HCT116 (cell line): ENCODE data around the gene PYGO2. TPM values are rescaled to one million over a fixed set of nuclear protein-coding genes. Genes with fewer than 3 reads are reported as not detected.

Experiments used
- ATAC-seq: fragments of 200-7000 bp; cut with Tn5 transposase; 2 replicates; pipeline ENCODE4 v1.9.1; 2020; ENCODE audit warnings: mild to moderate bottlenecking, moderate library complexity
- BruUV-seq: library from RNA; stranded (reverse); fragments of 400-500 nt; replicated peaks from 2 replicates; lab custom pipeline; 2021; lab: Mats Ljungman, UMichigan
- CTCF ChIA-PET: fragments of 300-600 bp; sonication (Branson Sonifier 250); formaldehyde crosslinking; loops from one replicate; lab custom pipeline; 2021; ENCODE audit warnings: antibody characterized with exemption; lab: Charles Lee
- POLR2A ChIA-PET: fragments of 300-600, 350-600 bp; sonication (Branson Sonifier 250); formaldehyde crosslinking; loops from one replicate; lab custom pipeline; 2021; ENCODE audit warnings: antibody characterized with exemption; lab: Charles Lee
- RAD21 ChIA-PET, 2 experiments: fragments of 300-600 bp; sonication (Branson Sonifier 250); formaldehyde crosslinking; loops; one replicate each; lab custom pipeline; 2023; ENCODE audit warnings: low total read pairs in 2 of 2; ENCODE audit not compliant: uncharacterized antibody in 2 of 2, unreplicated experiment in 2 of 2, low non-redundant PET in 1 of 2; lab: Charles Lee
- DNase-seq: peaks from one replicate; pipeline ENCODE4 v3.0.0-alpha.2; 2010; ENCODE audit warnings: low read depth, low spot score
- H2AFZ ChIP-seq: fragments of 200-600 bp; shearing (Covaris generic), sonication (generic); 2 replicates; pipeline ENCODE4 v1.6.1; 2017; ENCODE audit warnings: low read depth, mixed run types, mixed read lengths, antibody characterized with exemption, low read length; ENCODE audit not compliant: poor library complexity, severe bottlenecking
- H3K27ac ChIP-seq: 2 replicates; pipeline ENCODE4 v1.5.1; 2012; ENCODE audit warnings: low read depth, low read length
- H3K27me3 ChIP-seq: fragments of 200-600 bp; sonication (generic); 2 replicates; pipeline ENCODE4 v1.6.1; 2016; ENCODE audit warnings: mixed run types, low read length, mixed read lengths; ENCODE audit not compliant: insufficient read depth
- H3K36me3 ChIP-seq, 2 experiments: fragments of 200-500 bp in 1 of 2; fragments of 200-600 bp in 1 of 2; sonication (Bioruptor generic) in 1 of 2; sonication (generic) in 1 of 2; 2 replicates each; pipeline versions ENCODE4 v1.5.1 to v1.6.1; 2014 to 2016; ENCODE audit warnings: low read length in 2 of 2, inconsistent platforms in 1 of 2, mixed read lengths in 1 of 2, mixed run types in 1 of 2; ENCODE audit not compliant: insufficient read depth in 2 of 2, control insufficient read depth in 1 of 2
- H3K4me1 ChIP-seq, 2 experiments: fragments of 200-600 bp in 1 of 2; sonication (generic) in 1 of 2; 2 replicates each; pipeline versions ENCODE4 v1.5.1 to v1.6.1; 2012 to 2017; ENCODE audit warnings: low read length in 2 of 2, inconsistent platforms in 1 of 2, mild to moderate bottlenecking in 1 of 2, mixed read lengths in 1 of 2, mixed run types in 1 of 2, moderate library complexity in 1 of 2; ENCODE audit not compliant: insufficient read depth in 2 of 2, control insufficient read depth in 1 of 2
- H3K4me2 ChIP-seq: fragments of 200-600 bp; sonication (generic); 2 replicates; pipeline ENCODE4 v1.6.1; 2017; ENCODE audit warnings: mixed run types, low read length, mixed read lengths
- H3K4me3 ChIP-seq, 2 experiments: fragments of 200-600 bp in 1 of 2; sonication (generic) in 1 of 2; replicated peaks in 1 of 2; 2 replicates each; pipeline ENCODE4 v1.5.1; 2011 to 2016; ENCODE audit warnings: low read length in 2 of 2, control low read depth in 1 of 2, low read depth in 1 of 2, mild to moderate bottlenecking in 1 of 2, mixed read lengths in 1 of 2, mixed run types in 1 of 2
- H3K79me2 ChIP-seq: fragments of 200-600 bp; sonication (generic); 2 replicates; pipeline ENCODE4 v1.6.1; 2017; ENCODE audit warnings: mild to moderate bottlenecking, mixed run types, low read length, moderate library complexity, mixed read lengths; ENCODE audit not compliant: insufficient read depth
- H3K9ac ChIP-seq: fragments of 200-600 bp; sonication (generic); 2 replicates; pipeline ENCODE4 v1.6.1; 2016; ENCODE audit warnings: low read length, mixed read lengths
- H3K9me2 ChIP-seq: fragments of 200-600 bp; sonication (generic), shearing (Covaris generic); 2 replicates; pipeline ENCODE4 v1.6.1; 2017; ENCODE audit warnings: mixed run types, mild to moderate bottlenecking, moderate library complexity; ENCODE audit not compliant: insufficient read depth
- H3K9me3 ChIP-seq, 2 experiments: fragments of 200-500 bp in 1 of 2; fragments of 200-600 bp in 1 of 2; sonication (Bioruptor generic) in 1 of 2; sonication (generic) in 1 of 2; 2 replicates each; pipeline ENCODE4 v1.6.1; 2014 to 2017; ENCODE audit warnings: low read length in 2 of 2, mixed read lengths in 2 of 2, inconsistent platforms in 1 of 2, low read depth in 1 of 2, mild to moderate bottlenecking in 1 of 2, mixed run types in 1 of 2, moderate library complexity in 1 of 2; ENCODE audit not compliant: control insufficient read depth in 1 of 2, insufficient read depth in 1 of 2
- H4K20me1 ChIP-seq: fragments of 200-600 bp; sonication (generic), shearing (Covaris generic); 2 replicates; pipeline ENCODE4 v1.6.1; 2017; ENCODE audit warnings: mixed run types, mild to moderate bottlenecking, moderate library complexity; ENCODE audit not compliant: insufficient read depth
- CBX3 ChIP-seq: IDR thresholded peaks from 2 replicates; pipeline ENCODE4 v1.6.1; 2012; ENCODE audit warnings: low read depth
- CEBPB ChIP-seq: IDR thresholded peaks from 2 replicates; pipeline ENCODE4 v1.6.1; 2012; ENCODE audit warnings: low read depth
- EZH2 ChIP-seq: fragments of 200-600 bp; sonication (generic); IDR thresholded peaks from 2 replicates; pipeline ENCODE4 v1.6.1; 2017; ENCODE audit warnings: antibody characterized with exemption, mixed run types
- EZH2phosphoT487 ChIP-seq: fragments of 200-600 bp; IDR thresholded peaks from 2 replicates; pipeline ENCODE4 v1.6.1; 2018; ENCODE audit warnings: antibody characterized with exemption, borderline replicate concordance
- FOSL1 ChIP-seq: IDR thresholded peaks from 2 replicates; pipeline ENCODE4 v1.6.1; 2012; ENCODE audit warnings: low read depth
- POLR2AphosphoS5 ChIP-seq: IDR thresholded peaks from 2 replicates; pipeline ENCODE4 v1.6.1; 2011; ENCODE audit warnings: mild to moderate bottlenecking, low read depth, low read length, moderate library complexity
- RAD21 ChIP-seq: IDR thresholded peaks from 2 replicates; pipeline ENCODE4 v1.6.1; 2012; ENCODE audit warnings: low read depth, mild to moderate bottlenecking
- SIN3A ChIP-seq: IDR thresholded peaks from 2 replicates; pipeline ENCODE4 v1.6.1; 2012; ENCODE audit warnings: low read depth
- SP1 ChIP-seq: IDR thresholded peaks from 2 replicates; pipeline ENCODE4 v1.6.1; 2012; ENCODE audit warnings: low read depth
- TCF7L2 ChIP-seq: IDR thresholded peaks from 2 replicates; pipeline ENCODE4 v1.7.0; 2011; ENCODE audit warnings: borderline replicate concordance, inconsistent platforms; ENCODE audit not compliant: insufficient read depth, insufficient read length; ENCODE audit errors: extremely low read depth
- ZNF274 ChIP-seq: fragments of 200-500 bp; sonication (Bioruptor generic); IDR thresholded peaks from 2 replicates; pipeline ENCODE4 v1.6.1; 2014; ENCODE audit warnings: mild to moderate bottlenecking, low read depth, low read length, inconsistent platforms
- intact Hi-C: fragments of 100-400 bp; cut with micrococcal nuclease; formaldehyde crosslinking; loops from 2 replicates; pipeline ENCODE4 v1.10.0; 2022
- total RNA-seq: library from RNA; stranded (reverse); gene quantifications from one replicate; pipeline ENCODE4 v1.2.1, GENCODE V29; 2021; ENCODE audit not compliant: unreplicated experiment
- TF ChIP-seq, protein P1 (sequence below), 3 experiments: fragments of 200-600 bp in 1 of 3; sonication (generic) in 1 of 3; IDR thresholded peaks in 2 of 3; conservative IDR thresholded peaks in 1 of 3; 2 replicates each; pipeline ENCODE4 v1.5.1; 2012 to 2017; ENCODE audit warnings: low read depth in 2 of 3, low read length in 2 of 3, antibody characterized with exemption in 1 of 3, borderline replicate concordance in 1 of 3, control low read depth in 1 of 3, mild to moderate bottlenecking in 1 of 3, mixed read lengths in 1 of 3, mixed run types in 1 of 3, moderate library complexity in 1 of 3; ENCODE audit not compliant: insufficient read depth in 1 of 3
- TF ChIP-seq, protein P2 (sequence below): IDR thresholded peaks from 2 replicates; pipeline ENCODE4 v1.6.1; 2012; ENCODE audit warnings: low read depth
- TF ChIP-seq, protein P3 (sequence below): IDR thresholded peaks from 2 replicates; pipeline ENCODE4 v1.6.1; 2011; ENCODE audit warnings: mild to moderate bottlenecking, low read length, moderate library complexity; ENCODE audit not compliant: insufficient replicate concordance; ENCODE audit errors: extremely low read depth
- TF ChIP-seq, protein P4 (sequence below): IDR thresholded peaks from 2 replicates; pipeline ENCODE4 v1.6.1; 2012
- TF ChIP-seq, protein P5 (sequence below): IDR thresholded peaks from 2 replicates; pipeline ENCODE4 v1.6.1; 2012

Gene PYGO2
- total RNA-seq, 1 experiment from 2014 or later = 37.2 TPM

DNA sequence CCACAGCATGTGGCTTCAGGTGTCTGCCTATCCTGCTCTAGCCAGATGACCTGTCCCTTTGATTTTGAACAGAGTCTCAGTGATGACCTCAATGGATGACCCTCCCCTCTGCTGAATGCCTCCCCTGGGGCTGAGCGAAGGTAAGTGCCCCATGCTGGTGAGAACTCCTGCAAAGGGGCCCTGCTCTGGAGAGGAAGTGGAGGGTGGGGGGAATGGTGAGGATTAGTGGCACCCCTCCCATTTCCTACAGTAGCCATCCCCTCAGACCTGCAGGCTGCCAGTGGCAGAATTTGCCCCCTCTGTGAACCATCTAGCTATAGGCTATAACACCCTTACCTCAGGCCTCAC, 21.4 kb downstream of the PYGO2 start:
- ChIA-PET CTCF (interaction anchor here (1.1 to 1.5 kb wide), 2 partner anchors 270 to 381 kb away, joined by 3 read pairs; no protein-coding TSS in a partner anchor), RAD21 (no interaction called here), POLR2A (interaction anchor here (0.8 kb wide), 1 partner anchor 8 kb away, joined by 3 read pairs; no protein-coding TSS in a partner anchor)
- no peak overlapping the region for H3K27ac ChIP-seq
- H3K79me2 ChIP-seq = no peaks in the 10 kb centered on the region
- H3K36me3 ChIP-seq = no peaks in the 10 kb centered on the region
- no peaks in the 10 kb centered on the region for H3K9me3 ChIP-seq
- no peaks in the 10 kb centered on the region for H3K9me2 ChIP-seq
- DNase-seq (no peak), ATAC-seq (no peak)
- no peaks in the 10 kb centered on the region for H4K20me1 ChIP-seq
- TF ChIP-seq, protein P1, sequence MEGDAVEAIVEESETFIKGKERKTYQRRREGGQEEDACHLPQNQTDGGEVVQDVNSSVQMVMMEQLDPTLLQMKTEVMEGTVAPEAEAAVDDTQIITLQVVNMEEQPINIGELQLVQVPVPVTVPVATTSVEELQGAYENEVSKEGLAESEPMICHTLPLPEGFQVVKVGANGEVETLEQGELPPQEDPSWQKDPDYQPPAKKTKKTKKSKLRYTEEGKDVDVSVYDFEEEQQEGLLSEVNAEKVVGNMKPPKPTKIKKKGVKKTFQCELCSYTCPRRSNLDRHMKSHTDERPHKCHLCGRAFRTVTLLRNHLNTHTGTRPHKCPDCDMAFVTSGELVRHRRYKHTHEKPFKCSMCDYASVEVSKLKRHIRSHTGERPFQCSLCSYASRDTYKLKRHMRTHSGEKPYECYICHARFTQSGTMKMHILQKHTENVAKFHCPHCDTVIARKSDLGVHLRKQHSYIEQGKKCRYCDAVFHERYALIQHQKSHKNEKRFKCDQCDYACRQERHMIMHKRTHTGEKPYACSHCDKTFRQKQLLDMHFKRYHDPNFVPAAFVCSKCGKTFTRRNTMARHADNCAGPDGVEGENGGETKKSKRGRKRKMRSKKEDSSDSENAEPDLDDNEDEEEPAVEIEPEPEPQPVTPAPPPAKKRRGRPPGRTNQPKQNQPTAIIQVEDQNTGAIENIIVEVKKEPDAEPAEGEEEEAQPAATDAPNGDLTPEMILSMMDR (IDR thresholded peaks at IDR 0.05 in 2 of 3, conservative IDR thresholded peaks at IDR 0.05 in 1 of 3; ENCODE audit: borderline replicate concordance in 1 of 3, insufficient read depth in 1 of 3, low read depth in 2 of 3, low read length in 2 of 3) = no peak
- no peak for TF ChIP-seq FOSL1
- TF ChIP-seq, protein P2, sequence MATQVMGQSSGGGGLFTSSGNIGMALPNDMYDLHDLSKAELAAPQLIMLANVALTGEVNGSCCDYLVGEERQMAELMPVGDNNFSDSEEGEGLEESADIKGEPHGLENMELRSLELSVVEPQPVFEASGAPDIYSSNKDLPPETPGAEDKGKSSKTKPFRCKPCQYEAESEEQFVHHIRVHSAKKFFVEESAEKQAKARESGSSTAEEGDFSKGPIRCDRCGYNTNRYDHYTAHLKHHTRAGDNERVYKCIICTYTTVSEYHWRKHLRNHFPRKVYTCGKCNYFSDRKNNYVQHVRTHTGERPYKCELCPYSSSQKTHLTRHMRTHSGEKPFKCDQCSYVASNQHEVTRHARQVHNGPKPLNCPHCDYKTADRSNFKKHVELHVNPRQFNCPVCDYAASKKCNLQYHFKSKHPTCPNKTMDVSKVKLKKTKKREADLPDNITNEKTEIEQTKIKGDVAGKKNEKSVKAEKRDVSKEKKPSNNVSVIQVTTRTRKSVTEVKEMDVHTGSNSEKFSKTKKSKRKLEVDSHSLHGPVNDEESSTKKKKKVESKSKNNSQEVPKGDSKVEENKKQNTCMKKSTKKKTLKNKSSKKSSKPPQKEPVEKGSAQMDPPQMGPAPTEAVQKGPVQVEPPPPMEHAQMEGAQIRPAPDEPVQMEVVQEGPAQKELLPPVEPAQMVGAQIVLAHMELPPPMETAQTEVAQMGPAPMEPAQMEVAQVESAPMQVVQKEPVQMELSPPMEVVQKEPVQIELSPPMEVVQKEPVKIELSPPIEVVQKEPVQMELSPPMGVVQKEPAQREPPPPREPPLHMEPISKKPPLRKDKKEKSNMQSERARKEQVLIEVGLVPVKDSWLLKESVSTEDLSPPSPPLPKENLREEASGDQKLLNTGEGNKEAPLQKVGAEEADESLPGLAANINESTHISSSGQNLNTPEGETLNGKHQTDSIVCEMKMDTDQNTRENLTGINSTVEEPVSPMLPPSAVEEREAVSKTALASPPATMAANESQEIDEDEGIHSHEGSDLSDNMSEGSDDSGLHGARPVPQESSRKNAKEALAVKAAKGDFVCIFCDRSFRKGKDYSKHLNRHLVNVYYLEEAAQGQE = no peak
- TF ChIP-seq POLR2AphosphoS5 = no peak
- no peak for TF ChIP-seq CBX3
- TF ChIP-seq TCF7L2 = no peak
- TF ChIP-seq, protein P3, sequence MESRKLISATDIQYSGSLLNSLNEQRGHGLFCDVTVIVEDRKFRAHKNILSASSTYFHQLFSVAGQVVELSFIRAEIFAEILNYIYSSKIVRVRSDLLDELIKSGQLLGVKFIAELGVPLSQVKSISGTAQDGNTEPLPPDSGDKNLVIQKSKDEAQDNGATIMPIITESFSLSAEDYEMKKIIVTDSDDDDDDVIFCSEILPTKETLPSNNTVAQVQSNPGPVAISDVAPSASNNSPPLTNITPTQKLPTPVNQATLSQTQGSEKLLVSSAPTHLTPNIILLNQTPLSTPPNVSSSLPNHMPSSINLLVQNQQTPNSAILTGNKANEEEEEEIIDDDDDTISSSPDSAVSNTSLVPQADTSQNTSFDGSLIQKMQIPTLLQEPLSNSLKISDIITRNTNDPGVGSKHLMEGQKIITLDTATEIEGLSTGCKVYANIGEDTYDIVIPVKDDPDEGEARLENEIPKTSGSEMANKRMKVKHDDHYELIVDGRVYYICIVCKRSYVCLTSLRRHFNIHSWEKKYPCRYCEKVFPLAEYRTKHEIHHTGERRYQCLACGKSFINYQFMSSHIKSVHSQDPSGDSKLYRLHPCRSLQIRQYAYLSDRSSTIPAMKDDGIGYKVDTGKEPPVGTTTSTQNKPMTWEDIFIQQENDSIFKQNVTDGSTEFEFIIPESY = no peak
- TF ChIP-seq, protein P4, sequence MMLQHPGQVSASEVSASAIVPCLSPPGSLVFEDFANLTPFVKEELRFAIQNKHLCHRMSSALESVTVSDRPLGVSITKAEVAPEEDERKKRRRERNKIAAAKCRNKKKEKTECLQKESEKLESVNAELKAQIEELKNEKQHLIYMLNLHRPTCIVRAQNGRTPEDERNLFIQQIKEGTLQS = no peak
- TF ChIP-seq CEBPB = no peak
- TF ChIP-seq, protein P5, sequence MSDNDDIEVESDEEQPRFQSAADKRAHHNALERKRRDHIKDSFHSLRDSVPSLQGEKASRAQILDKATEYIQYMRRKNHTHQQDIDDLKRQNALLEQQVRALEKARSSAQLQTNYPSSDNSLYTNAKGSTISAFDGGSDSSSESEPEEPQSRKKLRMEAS = no peak
- TF ChIP-seq EZH2phosphoT487 = no peak
- no peak for TF ChIP-seq SP1
- no peak for TF ChIP-seq EZH2
- TF ChIP-seq RAD21 = no peak
- no peak for TF ChIP-seq ZNF274
- no peak for TF ChIP-seq SIN3A
- H3K4me1 ChIP-seq = peaks cover 15 to 47% of the 10 kb centered on the region in 2 experiments
- BruUV-seq = no TSS peak
- no peaks in the 10 kb centered on the region for H3K27me3 ChIP-seq
- intact Hi-C loops = no loop called here
- H3K4me2 ChIP-seq = no peak overlapping the region
- H3K4me3 ChIP-seq = no peak overlapping the region
- H2AFZ ChIP-seq = no peak overlapping the region
- H3K9ac ChIP-seq = no peak overlapping the region
